ENCODE measurements around the gene BPHL. TPM values are rescaled to one million over a fixed set of nuclear protein-coding genes. Genes with fewer than 3 reads are reported as not detected.

The BPHL gene
- total and polyA plus RNA-seq, 2 of the 4 experiments (the other 2 are of a cell fraction): 14.7 to 16.3 TPM

DNA sequence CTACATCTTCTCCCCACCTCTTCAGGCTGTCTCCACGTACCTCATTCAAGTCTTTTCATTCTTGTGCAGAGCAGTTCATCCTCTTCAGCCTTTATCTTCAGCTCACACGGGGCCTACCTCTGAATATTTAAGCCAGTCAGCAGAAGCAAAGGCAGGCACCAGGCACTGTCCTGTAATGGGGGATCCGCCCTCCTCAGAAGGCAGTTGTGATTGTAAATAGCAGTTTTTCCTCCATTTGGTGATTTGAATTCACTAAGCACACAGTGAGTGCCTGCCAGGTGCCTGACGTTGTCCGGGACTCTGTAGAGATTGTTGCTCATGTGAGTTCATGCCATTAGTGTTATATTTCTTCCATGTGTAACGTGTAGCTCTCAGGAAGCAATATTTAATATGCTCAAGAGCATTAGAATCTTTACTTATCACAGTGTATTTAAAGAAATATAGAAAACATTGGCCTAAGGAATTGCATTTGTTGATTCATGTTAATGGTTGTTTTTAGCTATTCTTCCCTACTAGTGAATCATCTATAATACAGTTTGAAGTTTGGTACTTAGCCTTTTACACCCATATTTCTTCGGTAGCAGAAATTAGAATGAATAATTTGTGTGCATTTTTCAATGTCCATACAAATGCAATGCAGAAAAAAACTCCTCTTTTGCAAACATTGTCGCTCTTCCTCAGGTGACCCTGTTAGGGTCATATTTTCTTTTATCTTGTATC is 17.9 kb downstream of the BPHL start (continued):
- no peak for TF ChIP-seq MAFK (IDR thresholded peaks at IDR 0.05; ENCODE audit: low read depth, low read length)

DNA sequence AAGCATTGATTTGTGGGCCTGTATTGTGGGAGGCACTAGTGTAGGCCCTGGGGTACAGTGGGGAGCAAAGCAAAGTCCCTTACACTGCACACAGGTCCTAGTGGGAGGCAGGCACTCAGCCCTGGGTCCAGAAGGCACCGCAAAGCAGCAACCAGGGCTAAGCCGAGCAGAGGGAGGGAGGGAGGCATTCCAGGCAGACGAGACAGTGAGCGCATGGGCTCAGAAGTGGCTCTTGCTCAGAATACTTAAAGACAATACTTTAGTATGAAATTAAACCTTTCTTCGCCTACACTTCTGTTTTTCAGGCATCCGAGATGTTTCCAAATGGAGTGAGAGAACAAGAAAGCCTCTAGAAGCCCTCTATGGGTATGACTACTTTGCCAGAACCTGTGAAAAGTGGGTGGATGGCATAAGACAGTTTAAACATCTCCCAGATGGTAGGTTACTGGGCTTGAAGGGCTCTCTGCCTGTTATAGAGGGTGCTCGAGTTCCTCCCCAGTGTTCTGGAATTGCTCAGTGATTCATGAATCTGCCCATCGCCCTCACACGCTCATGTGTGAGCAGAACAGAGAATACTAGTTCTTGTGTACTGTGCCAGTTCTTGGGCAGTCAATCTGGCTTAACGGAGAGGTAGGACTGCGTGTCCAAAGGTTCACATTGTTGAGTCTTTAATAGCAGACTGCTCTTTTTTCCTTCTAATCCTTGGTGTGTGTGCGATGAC is 18.7 kb downstream of the BPHL start:
- dilution Hi-C loops (cut with HindIII; ENCODE audit: low sequenced_read_pairs, unreplicated experiment) (no loop called here), in situ Hi-C loops (cut with MboI; ENCODE audit: low sequenced_read_pairs) (loop anchor here (25.0 kb wide), 1 partner anchor 600 kb away; no protein-coding TSS in a partner anchor), intact Hi-C loops (cut with micrococcal nuclease) (no loop called here)
- H3K27me3 ChIP-seq (ENCODE audit: control insufficient read depth, insufficient read depth, low read length): no peaks in the 10 kb centered on the region
- H3K9me3 ChIP-seq (ENCODE audit: control insufficient read depth, insufficient read depth, low read length): no peaks in the 10 kb centered on the region
- H3K9ac ChIP-seq (ENCODE audit: low read depth, low read length): no peak overlapping the region
- H3K4me2 ChIP-seq (ENCODE audit: low read depth, low read length): no peak overlapping the region
- H3K4me3 ChIP-seq (ENCODE audit: insufficient read depth, low read depth, low read length): no peak overlapping the region
- H3K14ac ChIP-seq (replicated peaks; ENCODE audit: low read depth, low read length): no peak overlapping the region
- BruUV-seq (replicated peaks): no TSS peak
- H3K27ac ChIP-seq (ENCODE audit: insufficient read depth, low read length): no peak overlapping the region
- H2BK5ac ChIP-seq (ENCODE audit: low read depth, low read length, poor library complexity, severe bottlenecking): peak overlapping the region; percentile 40
- H3K79me1 ChIP-seq (ENCODE audit: low read depth in 1 of 2, low read length in 2 of 2): no peaks in the 10 kb centered on the region; a peak in 1 of 4 replicates
- H3K9me1 ChIP-seq (ENCODE audit: insufficient read depth, low read length): peaks cover 12% of the 10 kb centered on the region; the same call in 1 of the 2 replicates
- H2AFZ ChIP-seq (replicated peaks; ENCODE audit: low read length, poor library complexity): no peak overlapping the region
- no peak overlapping the region for H3K23ac ChIP-seq (ENCODE audit: low read depth, low read length)
- WGBS, 2 experiments (ENCODE audit: extremely low coverage in 2 of 2, insufficient read length in 1 of 2): 89% methylated on average over 3 of the region's 12 CpGs; no CpG with 5 or more reads in 1 of the 2 experiments
- ChIA-PET CTCF (interaction anchor here (0.6 to 1.5 kb wide), 2 partner anchors 20 to 305 kb away, joined by 3 read pairs; partner anchors contain the start of gene TUBB2A), POLR2A (ENCODE audit: unreplicated experiment) (no interaction called here)
- H2AK9ac ChIP-seq (replicated peaks; ENCODE audit: low read depth, low read length, poor library complexity): no peak overlapping the region
- no peak overlapping the region for H4K91ac ChIP-seq (ENCODE audit: insufficient read depth, low read depth, low read length)
- H3K4ac ChIP-seq (ENCODE audit: low read depth, low read length): no peak overlapping the region
- H2BK15ac ChIP-seq (ENCODE audit: low read depth, low read length): peak overlapping the region; percentile 52; the same call in 1 of the 3 replicates
- H4K5ac ChIP-seq (ENCODE audit: low read depth, low read length): no peak overlapping the region; the same call in 1 of the 2 replicates
- H2AK5ac ChIP-seq (ENCODE audit: low read depth, low read length): peak overlapping the region; percentile 18; the same call in 1 of the 2 replicates
- no peak overlapping the region for H4K8ac ChIP-seq (ENCODE audit: low read depth in 2 of 2, low read length in 2 of 2)
- peaks cover 22% of the 10 kb centered on the region; the same call in 1 of the 2 replicates for H3K36me3 ChIP-seq (ENCODE audit: control insufficient read depth, insufficient read depth, low read length)
- DNase-seq (peak; percentile 56), ATAC-seq (ENCODE audit: low read depth) (peak; percentile 68)
- H2BK20ac ChIP-seq (ENCODE audit: low read depth, low read length): peak overlapping the region; percentile 2; the same call in 1 of the 2 replicates
- H4K20me1 ChIP-seq (ENCODE audit: insufficient read depth, low read length): no peaks in the 10 kb centered on the region
- H2BK120ac ChIP-seq (ENCODE audit: low read depth, low read length): no peak overlapping the region
- no peak overlapping the region for H3K56ac ChIP-seq (ENCODE audit: extremely low read depth, insufficient read depth, low read length)
- TF ChIP-seq FOS (IDR thresholded peaks at IDR 0.05; ENCODE audit: low read depth, low read length) (no peak), MAFK (IDR thresholded peaks at IDR 0.05; ENCODE audit: low read depth, low read length) (no peak), CEBPB (IDR thresholded peaks at IDR 0.05; ENCODE audit: low read depth, low read length) (no peak), SMC3 (IDR thresholded peaks at IDR 0.05; ENCODE audit: low read depth, low read length) (no peak), BHLHE40 (IDR thresholded peaks at IDR 0.05; ENCODE audit: low read depth, low read length) (no peak), RAD21 (IDR thresholded peaks at IDR 0.05; ENCODE audit: low read length) (no peak)
- TF ChIP-seq, protein P1, sequence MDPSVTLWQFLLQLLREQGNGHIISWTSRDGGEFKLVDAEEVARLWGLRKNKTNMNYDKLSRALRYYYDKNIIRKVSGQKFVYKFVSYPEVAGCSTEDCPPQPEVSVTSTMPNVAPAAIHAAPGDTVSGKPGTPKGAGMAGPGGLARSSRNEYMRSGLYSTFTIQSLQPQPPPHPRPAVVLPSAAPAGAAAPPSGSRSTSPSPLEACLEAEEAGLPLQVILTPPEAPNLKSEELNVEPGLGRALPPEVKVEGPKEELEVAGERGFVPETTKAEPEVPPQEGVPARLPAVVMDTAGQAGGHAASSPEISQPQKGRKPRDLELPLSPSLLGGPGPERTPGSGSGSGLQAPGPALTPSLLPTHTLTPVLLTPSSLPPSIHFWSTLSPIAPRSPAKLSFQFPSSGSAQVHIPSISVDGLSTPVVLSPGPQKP (IDR thresholded peaks at IDR 0.05; ENCODE audit: borderline replicate concordance, low read depth, low read length): no peak
- H3K4me1 ChIP-seq (ENCODE audit: control insufficient read depth, insufficient read depth, low read length): peaks cover 14% of the 10 kb centered on the region
- H3K18ac ChIP-seq (ENCODE audit: low read depth, low read length): peak overlapping the region; percentile 24; the same call in 1 of the 2 replicates

Measured in IMR-90 (cell line).